ENCODE data around the gene MINDY2.

MINDY2 gene

DNA sequence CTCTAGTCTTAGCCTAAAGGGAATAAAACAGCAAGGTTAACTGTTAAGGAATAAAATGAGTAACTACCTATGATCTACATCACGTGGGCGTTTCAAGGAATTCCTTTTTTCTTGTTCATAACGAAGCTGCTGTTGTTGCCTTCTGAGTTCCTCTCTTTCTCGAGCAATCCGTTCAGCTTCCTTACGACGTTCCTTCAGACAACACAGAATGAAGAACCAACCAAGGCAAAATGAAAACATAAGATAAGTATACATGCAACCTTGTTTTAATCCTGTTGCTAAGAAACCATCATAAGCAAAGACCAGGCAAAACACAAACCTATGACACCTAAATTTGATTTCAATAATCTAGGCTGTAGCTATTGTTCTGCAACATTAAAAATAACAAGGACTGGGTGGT is 118.3 kb downstream of the MINDY2 start:
- DNase-seq: no peak

GRCh38 chr15:58898150-58898680 is 127.1 kb downstream of the MINDY2 start:
- DNase-seq: no peak

DNA sequence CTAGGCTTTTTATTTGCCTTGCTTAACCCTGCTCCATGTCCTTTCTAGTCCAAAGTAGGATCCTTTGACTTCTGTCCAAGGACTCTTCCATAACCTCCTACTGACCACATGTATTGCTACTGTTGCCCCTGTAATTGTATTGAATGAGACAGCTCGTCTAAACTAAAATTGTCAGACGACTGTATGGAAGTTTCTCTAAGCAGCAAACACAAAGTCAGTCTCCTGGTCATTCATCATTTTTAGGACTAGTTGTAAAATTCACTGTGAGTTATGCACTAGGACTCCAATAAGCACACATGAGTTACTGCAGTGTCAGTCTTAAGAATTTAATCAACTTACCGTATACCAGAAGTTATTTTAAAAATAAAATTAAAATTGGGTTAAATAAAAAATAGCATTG is 129.5 kb downstream of the MINDY2 start:
- no peak for DNase-seq

DNA sequence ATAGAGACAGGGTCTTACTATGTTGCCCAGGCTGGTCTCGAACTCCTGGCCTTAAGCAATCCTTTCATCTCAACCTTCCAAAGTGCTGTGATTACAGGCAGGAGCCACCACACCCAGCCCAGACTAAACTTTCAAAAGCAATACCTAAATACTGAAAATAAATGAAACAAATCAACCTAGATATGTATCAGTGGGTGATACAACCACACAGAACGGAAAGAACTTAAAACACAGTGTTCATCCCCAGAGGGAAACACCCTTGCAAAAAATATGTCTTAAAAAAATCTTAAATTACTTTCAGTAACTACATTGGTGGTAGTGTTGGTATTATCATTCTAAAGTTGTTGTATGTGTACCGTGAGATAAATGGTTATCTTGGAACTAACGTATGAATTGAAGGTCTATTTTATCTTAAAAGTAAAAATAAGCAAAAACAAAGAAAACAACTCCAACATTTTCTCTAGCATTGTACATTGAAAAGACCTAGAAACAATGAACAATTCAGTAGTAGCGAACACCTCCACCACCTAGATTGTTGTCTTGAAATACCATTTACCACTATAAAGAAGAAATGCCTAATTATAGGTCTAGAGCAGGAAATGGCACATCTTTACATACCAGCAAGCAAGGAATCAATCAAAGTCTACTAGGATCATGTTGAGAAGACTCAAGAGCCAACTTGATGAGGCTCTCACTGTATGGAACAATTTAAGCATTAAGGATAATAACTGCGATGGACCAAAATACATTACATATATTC is 137.6 kb downstream of the MINDY2 start:
- DNase-seq: no peak

DNA sequence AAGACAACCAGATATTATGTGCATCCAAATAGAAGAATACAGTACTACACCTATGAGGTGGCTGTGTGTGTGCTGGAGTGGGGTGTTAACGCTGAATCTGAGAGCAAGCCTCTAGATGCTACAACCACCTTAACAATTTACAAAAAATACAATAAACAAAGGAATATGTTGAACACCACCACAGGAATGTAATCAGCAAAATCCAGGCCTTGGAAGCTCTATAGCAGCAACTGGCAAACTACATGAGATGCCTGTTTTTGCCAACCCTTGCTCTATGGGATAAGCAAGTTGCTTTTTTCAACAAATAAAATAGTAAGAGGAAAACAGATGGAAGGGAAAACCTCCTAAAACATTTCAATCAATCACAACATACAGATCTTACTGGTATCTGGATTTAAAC is 138.5 kb downstream of the MINDY2 start:
- DNase-seq: no peak

DNA sequence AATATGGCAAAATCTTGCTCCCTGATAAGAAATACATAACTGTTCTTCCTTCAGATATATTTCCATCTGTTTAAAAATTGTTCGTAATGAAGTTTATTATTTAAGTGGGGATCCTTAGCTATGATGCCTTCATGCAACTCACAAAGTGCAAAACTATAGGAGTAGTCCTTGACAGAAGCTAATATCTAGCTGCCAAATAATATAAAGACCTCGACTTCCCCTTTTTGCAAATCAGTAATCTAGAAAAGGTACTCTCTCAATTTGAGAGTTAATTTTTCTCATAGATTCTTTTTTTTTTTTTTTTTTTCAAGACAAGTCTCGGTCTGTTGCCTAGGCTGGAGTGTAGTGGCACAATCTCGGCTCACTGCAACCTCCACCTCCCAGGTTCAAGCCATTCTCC is 139.4 kb downstream of the MINDY2 start:
- DNase-seq: no peak

Data from eye (tissue), 1 donor.